ENCODE results near the gene UBXN10.

Gene UBXN10

DNA sequence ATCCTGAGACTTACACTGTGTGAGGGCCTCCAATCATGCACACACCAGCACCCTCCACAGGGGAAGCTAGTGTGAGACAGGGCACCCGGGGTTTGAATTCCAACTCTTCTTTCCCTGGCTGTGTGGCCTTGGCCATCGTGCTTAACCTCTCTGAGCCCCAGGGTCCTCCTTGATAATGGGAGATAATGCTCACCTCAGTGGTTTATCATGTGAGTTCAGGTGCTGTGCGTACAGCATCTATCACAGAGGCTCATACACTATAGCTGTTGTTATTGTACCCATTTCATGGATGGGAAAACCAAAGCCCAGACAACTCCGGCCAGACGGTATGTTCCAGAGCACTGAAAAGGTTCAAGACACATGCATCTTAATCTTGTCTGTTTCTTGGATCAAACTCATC is 16.0 kb upstream of the UBXN10 start:
- Histone ChIP-seq H3K27me3 (ENCODE audit: control insufficient read depth, insufficient read depth, low read length, poor library complexity, severe bottlenecking) (no peaks in the 10 kb centered on the region), H3K4me3 (ENCODE audit: insufficient read depth, low read depth, low read length) (no peak overlapping the region), H3K9me3 (ENCODE audit: control insufficient read depth, low read length) (no peaks in the 10 kb centered on the region), H3K4me1 (ENCODE audit: control insufficient read depth, insufficient read depth, low read length) (peaks cover 6% of the 10 kb centered on the region), H3K36me3 (ENCODE audit: control insufficient read depth, insufficient read depth, low read length) (no peaks in the 10 kb centered on the region), H3K27ac (ENCODE audit: insufficient read depth, low read depth, low read length, poor library complexity, severe bottlenecking) (no peak overlapping the region)
- 92 to 94% methylated on average over 5 of the region's 5 CpGs for WGBS, 2 experiments

DNA sequence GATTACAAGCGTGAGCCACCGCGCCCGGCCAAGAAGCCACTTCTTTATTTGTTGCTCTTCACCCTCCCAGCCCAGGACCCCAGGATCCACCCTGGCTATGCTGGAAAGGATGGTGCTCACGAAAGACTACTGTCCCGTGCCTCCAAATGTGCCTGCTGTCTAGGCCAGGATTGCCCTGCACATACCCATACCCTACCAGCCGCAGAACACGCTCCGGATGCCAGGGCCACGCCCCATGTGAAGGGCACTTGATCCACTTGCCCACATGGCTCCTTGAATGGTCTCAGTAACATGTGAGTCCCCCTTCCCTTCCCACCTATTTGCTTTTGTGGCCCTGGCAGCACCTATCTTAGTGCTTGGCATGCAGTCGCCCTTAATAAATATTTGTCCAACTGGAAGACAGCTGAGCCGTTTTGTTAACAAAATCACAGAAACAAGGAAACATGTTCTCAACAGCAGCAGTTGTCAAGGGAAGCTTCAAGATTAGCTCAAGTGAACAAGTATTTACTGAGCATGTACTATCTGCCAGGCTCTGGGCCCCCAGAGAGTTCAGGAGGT is 13.8 kb upstream of the UBXN10 start:
- H3K27me3 ChIP-seq (ENCODE audit: control insufficient read depth, insufficient read depth, low read length, poor library complexity, severe bottlenecking): no peaks in the 10 kb centered on the region
- H3K9me3 ChIP-seq (ENCODE audit: control insufficient read depth, low read length): no peaks in the 10 kb centered on the region
- 91 to 96% methylated on average over 12 of the region's 12 CpGs for WGBS, 2 experiments
- H3K4me3 ChIP-seq (ENCODE audit: insufficient read depth, low read depth, low read length): no peak overlapping the region
- H3K36me3 ChIP-seq (ENCODE audit: control insufficient read depth, insufficient read depth, low read length): no peaks in the 10 kb centered on the region
- H3K4me1 ChIP-seq (ENCODE audit: control insufficient read depth, insufficient read depth, low read length): peaks cover 6% of the 10 kb centered on the region
- H3K27ac ChIP-seq (ENCODE audit: insufficient read depth, low read depth, low read length, poor library complexity, severe bottlenecking): no peak overlapping the region

DNA sequence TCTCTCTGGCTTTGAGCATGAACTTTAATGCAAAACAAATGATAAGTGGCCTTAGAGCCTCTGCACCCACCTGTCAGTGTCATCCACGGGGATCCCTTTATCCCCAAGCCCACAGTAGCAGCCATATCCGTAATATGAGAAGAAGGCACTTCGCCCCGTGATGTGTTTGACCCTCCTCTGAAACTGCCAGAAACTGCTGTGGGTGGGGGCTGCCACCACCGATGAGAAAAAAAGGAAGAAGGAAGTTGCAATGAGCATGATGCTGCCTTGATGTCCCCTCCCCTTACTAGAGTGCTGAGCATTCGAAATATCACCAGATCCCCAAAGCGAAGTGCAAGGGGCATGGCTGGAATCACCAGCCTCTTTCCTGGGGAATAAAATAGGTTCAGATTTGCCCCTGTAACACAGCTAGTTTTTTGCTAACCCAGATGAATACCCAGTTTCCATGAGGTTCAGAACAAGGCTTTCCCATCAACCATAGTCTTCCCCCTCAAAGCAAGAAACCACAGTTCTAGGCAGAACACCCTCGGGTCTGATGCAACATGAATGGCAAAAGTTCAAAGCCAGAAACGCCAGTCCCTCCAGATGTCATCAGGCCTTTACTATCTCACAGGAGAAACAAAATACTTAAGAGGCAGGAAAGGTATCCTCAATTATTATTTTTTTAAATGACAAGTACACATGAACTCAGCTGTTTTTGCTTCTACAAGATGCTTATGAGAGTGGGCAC is 10.8 kb upstream of the UBXN10 start:
- WGBS, 2 experiments: 83 to 87% methylated on average over 9 of the region's 9 CpGs
- Histone ChIP-seq H3K4me3 (ENCODE audit: insufficient read depth, low read depth, low read length) (no peak overlapping the region), H3K9me3 (ENCODE audit: control insufficient read depth, low read length) (no peaks in the 10 kb centered on the region), H3K36me3 (ENCODE audit: control insufficient read depth, insufficient read depth, low read length) (no peaks in the 10 kb centered on the region), H3K27me3 (ENCODE audit: control insufficient read depth, insufficient read depth, low read length, poor library complexity, severe bottlenecking) (no peaks in the 10 kb centered on the region), H3K4me1 (ENCODE audit: control insufficient read depth, insufficient read depth, low read length) (no peaks in the 10 kb centered on the region), H3K27ac (ENCODE audit: insufficient read depth, low read depth, low read length, poor library complexity, severe bottlenecking) (no peak overlapping the region)

DNA sequence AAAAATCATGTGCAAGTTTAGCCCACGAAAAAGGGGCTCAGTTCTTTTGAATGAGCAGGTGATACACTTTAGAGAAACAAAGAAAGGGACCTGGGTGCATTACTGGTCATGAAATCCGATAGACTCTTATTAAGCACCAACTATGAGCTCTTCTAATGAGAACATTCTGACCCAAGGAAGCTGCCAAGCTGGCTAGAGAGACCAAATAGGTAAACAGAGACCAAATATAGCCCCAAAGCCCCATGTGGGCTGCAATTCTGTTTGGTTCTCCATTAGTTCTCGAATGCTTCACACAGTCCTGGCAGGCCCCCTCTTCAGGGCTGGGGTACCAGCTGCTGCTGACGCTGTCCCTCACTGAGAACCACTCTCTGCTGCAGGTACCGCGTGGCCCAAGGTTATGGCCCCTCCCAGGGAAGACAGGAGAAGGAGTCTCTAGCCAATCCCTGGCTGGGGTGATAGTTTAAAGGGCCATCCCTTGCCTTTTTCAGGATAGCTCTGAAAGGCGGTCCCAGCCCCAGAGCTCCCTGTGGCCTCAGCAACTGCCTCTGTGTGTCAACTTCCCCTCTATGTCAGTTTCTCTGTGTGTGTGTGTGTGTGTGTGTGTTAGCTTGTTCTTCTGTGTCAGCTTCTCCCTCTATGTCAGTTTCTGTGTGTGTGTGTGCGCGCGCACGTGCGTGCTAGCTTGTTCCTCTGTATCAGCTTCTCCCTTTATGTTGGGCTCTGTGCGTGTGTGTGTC is 7.1 kb upstream of the UBXN10 start:
- WGBS, 2 experiments: 81 to 87% methylated on average over 13 of the region's 13 CpGs
- no peak overlapping the region for H3K27ac ChIP-seq (ENCODE audit: insufficient read depth, low read depth, low read length, poor library complexity, severe bottlenecking)
- no peaks in the 10 kb centered on the region for H3K36me3 ChIP-seq (ENCODE audit: control insufficient read depth, insufficient read depth, low read length)
- no peaks in the 10 kb centered on the region for H3K9me3 ChIP-seq (ENCODE audit: control insufficient read depth, low read length)
- no peak overlapping the region for H3K4me3 ChIP-seq (ENCODE audit: insufficient read depth, low read depth, low read length)
- H3K27me3 ChIP-seq (ENCODE audit: control insufficient read depth, insufficient read depth, low read length, poor library complexity, severe bottlenecking): peaks cover 4% of the 10 kb centered on the region
- no peaks in the 10 kb centered on the region for H3K4me1 ChIP-seq (ENCODE audit: control insufficient read depth, insufficient read depth, low read length)

DNA sequence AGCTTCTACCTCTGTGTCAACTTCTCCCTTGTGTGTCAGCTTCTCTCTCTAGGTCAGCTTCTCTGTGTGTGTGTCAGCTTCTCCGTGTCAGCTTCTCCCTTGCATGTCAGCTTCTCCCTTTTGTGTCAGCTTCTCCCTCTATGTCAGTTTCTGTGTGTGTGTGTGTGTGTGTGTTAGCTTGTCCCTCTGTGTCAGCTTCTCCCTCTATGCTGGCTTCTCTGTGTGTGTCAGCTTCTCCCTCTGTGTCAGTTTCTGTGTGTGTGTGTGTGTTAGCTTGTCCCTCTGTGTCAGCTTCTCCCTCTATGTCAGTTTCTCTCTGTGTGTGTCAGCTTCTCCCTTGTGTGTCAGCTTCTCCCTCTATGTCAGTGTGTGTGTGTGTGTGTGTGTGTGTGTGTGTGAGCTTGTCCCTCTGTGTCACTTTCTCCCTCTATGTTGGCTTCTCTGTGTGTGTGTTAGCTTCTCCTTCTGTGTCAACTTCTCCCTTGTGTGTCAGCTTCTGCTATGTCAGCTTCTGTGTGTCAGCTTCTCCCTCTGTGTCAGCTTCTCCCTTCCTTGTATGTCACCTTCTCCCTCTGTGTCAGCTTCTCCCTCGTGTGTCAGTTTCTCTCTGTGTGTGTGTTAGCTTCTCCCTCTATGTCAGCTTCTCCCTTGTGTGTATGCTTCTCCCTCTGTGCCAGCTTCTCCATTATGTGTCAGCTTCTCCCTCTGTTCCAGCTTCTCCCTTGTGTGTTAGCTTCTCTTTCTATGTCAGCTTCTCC is 6.3 kb upstream of the UBXN10 start:
- Histone ChIP-seq H3K9me3 (ENCODE audit: control insufficient read depth, low read length) (no peaks in the 10 kb centered on the region), H3K27me3 (ENCODE audit: control insufficient read depth, insufficient read depth, low read length, poor library complexity, severe bottlenecking) (peaks cover 4% of the 10 kb centered on the region), H3K4me3 (ENCODE audit: insufficient read depth, low read depth, low read length) (no peak overlapping the region), H3K36me3 (ENCODE audit: control insufficient read depth, insufficient read depth, low read length) (no peaks in the 10 kb centered on the region), H3K4me1 (ENCODE audit: control insufficient read depth, insufficient read depth, low read length) (no peaks in the 10 kb centered on the region), H3K27ac (ENCODE audit: insufficient read depth, low read depth, low read length, poor library complexity, severe bottlenecking) (no peak overlapping the region)
- 83 to 91% methylated on average over 2 of the region's 2 CpGs for WGBS, 2 experiments

DNA sequence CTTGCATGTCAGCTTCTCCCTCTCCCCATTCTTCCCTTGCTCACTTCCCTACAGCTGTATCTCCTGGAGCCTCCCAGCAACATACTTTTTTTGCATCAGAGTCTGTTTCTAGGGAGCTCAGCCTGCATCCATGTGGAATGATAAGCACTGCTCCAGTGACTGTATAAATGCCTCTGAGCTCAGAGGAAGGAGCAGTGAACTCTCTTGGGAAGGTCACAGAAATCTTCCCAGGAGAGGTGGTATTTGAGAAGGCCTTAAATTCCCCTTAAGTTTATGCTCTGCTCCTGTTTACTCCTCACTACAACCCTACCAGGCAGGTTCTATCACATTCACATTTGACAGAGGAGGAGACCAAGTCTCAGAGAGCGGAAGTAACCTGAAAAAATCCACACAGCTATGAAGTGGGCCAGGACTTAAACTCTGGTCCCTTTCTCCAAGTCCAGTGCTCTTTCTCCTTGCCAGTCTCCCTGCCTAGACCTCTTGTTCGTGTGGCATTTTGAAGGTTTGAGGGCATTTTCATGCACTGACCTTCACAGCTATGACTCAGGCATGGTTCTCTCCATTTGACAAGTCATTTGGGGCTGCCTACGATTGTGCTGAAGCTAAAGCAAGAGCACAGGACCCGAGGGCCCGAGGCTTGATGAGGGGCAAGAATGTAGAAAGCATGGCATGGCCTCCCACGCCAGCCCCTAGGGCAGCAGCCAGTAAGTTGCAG is 5.6 kb upstream of the UBXN10 start:
- Histone ChIP-seq H3K27ac (ENCODE audit: insufficient read depth, low read depth, low read length, poor library complexity, severe bottlenecking) (no peak overlapping the region), H3K36me3 (ENCODE audit: control insufficient read depth, insufficient read depth, low read length) (no peaks in the 10 kb centered on the region), H3K9me3 (ENCODE audit: control insufficient read depth, low read length) (no peaks in the 10 kb centered on the region), H3K4me3 (ENCODE audit: insufficient read depth, low read depth, low read length) (no peak overlapping the region), H3K27me3 (ENCODE audit: control insufficient read depth, insufficient read depth, low read length, poor library complexity, severe bottlenecking) (peaks cover 8% of the 10 kb centered on the region), H3K4me1 (ENCODE audit: control insufficient read depth, insufficient read depth, low read length) (no peaks in the 10 kb centered on the region)
- 90 to 95% methylated on average over 6 of the region's 6 CpGs for WGBS, 2 experiments

DNA sequence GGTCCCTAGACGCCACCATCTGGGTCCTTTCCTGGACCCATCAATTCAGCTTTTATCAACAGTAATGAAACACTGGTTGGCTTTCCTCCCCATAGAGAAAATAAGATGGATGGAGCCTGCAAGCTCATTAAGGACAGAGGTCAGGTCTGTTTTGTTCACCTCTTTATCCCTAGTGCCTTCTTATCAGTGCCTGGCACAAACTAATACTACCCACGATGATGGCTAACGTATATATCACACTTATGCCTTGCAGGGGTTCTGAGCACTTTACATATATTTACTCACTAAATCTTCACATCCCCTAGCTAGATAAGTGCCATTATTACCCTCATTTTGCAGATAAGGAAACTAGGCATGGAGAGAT is 5.1 kb upstream of the UBXN10 start:
- peaks cover 12% of the 10 kb centered on the region for H3K27me3 ChIP-seq (ENCODE audit: control insufficient read depth, insufficient read depth, low read length, poor library complexity, severe bottlenecking)
- H3K4me3 ChIP-seq (ENCODE audit: insufficient read depth, low read depth, low read length): no peak overlapping the region
- H3K4me1 ChIP-seq (ENCODE audit: control insufficient read depth, insufficient read depth, low read length): no peaks in the 10 kb centered on the region
- 90 to 97% methylated on average over 3 of the region's 3 CpGs for WGBS, 2 experiments
- no peaks in the 10 kb centered on the region for H3K36me3 ChIP-seq (ENCODE audit: control insufficient read depth, insufficient read depth, low read length)
- no peak overlapping the region for H3K27ac ChIP-seq (ENCODE audit: insufficient read depth, low read depth, low read length, poor library complexity, severe bottlenecking)
- H3K9me3 ChIP-seq (ENCODE audit: control insufficient read depth, low read length): no peaks in the 10 kb centered on the region

DNA sequence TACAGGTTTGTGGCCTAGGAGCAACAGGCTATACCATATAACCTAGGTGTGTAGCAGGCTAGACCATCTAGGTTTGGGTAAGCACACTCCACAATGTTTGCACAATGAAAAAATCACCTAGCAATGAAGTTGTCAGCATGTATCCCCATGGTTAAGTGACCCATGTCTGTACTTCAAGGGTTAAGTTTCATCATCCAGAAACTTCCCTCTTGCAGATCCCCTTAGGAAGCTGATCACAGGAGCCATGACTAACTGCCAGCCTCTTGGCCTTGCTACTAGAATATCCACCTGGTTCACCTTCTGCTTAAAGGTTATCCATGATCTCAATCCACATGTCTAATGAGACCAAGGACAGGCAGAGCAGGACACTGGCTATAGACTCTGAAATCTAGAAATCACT is 3.5 kb upstream of the UBXN10 start:
- H3K27ac ChIP-seq (ENCODE audit: insufficient read depth, low read depth, low read length, poor library complexity, severe bottlenecking): no peak overlapping the region
- H3K9me3 ChIP-seq (ENCODE audit: control insufficient read depth, low read length): no peaks in the 10 kb centered on the region
- peaks cover 16% of the 10 kb centered on the region for H3K27me3 ChIP-seq (ENCODE audit: control insufficient read depth, insufficient read depth, low read length, poor library complexity, severe bottlenecking)
- H3K4me1 ChIP-seq (ENCODE audit: control insufficient read depth, insufficient read depth, low read length): peaks cover 8% of the 10 kb centered on the region
- no peaks in the 10 kb centered on the region for H3K36me3 ChIP-seq (ENCODE audit: control insufficient read depth, insufficient read depth, low read length)
- H3K4me3 ChIP-seq (ENCODE audit: insufficient read depth, low read depth, low read length): no peak overlapping the region

DNA sequence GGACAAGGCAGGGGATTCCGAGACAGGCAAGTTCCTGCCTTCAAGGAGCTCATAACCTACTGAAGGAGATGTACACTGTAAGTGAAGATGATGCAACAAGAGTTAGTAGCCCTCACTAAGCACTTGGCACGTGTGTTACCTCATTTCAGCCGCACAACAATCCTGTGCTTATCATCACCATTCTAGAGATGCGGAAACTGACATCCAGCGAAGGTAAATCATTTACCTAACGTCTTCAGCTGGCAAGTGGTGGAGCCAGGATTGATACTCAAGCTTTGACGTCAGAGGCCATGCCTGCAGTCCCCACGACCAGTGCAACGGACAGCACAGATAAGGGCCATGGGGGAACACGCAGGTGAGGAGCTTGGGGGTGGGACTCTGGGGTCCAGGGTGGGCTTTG is 2.9 kb upstream of the UBXN10 start:
- H3K4me3 ChIP-seq (ENCODE audit: insufficient read depth, low read depth, low read length): no peak overlapping the region
- H3K36me3 ChIP-seq (ENCODE audit: control insufficient read depth, insufficient read depth, low read length): no peaks in the 10 kb centered on the region
- no peak overlapping the region for H3K27ac ChIP-seq (ENCODE audit: insufficient read depth, low read depth, low read length, poor library complexity, severe bottlenecking)
- H3K4me1 ChIP-seq (ENCODE audit: control insufficient read depth, insufficient read depth, low read length): peaks cover 11% of the 10 kb centered on the region
- peaks cover 16% of the 10 kb centered on the region for H3K27me3 ChIP-seq (ENCODE audit: control insufficient read depth, insufficient read depth, low read length, poor library complexity, severe bottlenecking)
- no peaks in the 10 kb centered on the region for H3K9me3 ChIP-seq (ENCODE audit: control insufficient read depth, low read length)
- WGBS, 2 experiments: 87 to 89% methylated on average over 10 of the region's 10 CpGs
